HG03280 (cell line): ENCODE measurements around the gene P2RY6.
"Not testable (repeated sequence)": the region's sequence is repeated elsewhere in the genome, so short reads cannot be mapped to it uniquely, and the experiment has no call there.

Experiments used
- ATAC-seq: cut with Tn5 transposase; IDR thresholded peaks from one replicate; pipeline ENCODE4 v1.9.1; 2021; ENCODE audit warnings: mild to moderate bottlenecking, moderate library complexity; ENCODE audit not compliant: unreplicated experiment

The P2RY6 gene

GRCh38 chr11:73259406-73260126, 12.6 kb upstream of the P2RY6 start:
- ATAC-seq, result no peak

- no peak for ATAC-seq
Measured at GRCh38 chr11:73260127-73260457, 12.0 kb upstream of the P2RY6 start.

GRCh38 chr11:73262851-73263495, 9.2 kb upstream of the P2RY6 start:
- no peak for ATAC-seq

GRCh38 chr11:73263640-73264039, 8.5 kb upstream of the P2RY6 start:
- ATAC-seq, result no peak

- ATAC-seq, result no peak
Measured at GRCh38 chr11:73265278-73265810, 6.8 kb upstream of the P2RY6 start.

GRCh38 chr11:73265853-73266645, 6.1 kb upstream of the P2RY6 start:
- no peak for ATAC-seq

- no peak for ATAC-seq
Measured at GRCh38 chr11:73266646-73267020, 5.5 kb upstream of the P2RY6 start.

GRCh38 chr11:73267122-73267846, 4.9 kb upstream of the P2RY6 start:
- no peak for ATAC-seq

GRCh38 chr11:73267906-73268540, 4.1 kb upstream of the P2RY6 start:
- no peak for ATAC-seq

- ATAC-seq, result no peak
Measured at GRCh38 chr11:73268671-73269271, 3.4 kb upstream of the P2RY6 start.

GRCh38 chr11:73269459-73270015, 2.6 kb upstream of the P2RY6 start:
- ATAC-seq, result no peak

GRCh38 chr11:73270016-73270854, 1.9 kb upstream of the P2RY6 start:
- no peak for ATAC-seq

GRCh38 chr11:73270855-73271477, 1.2 kb upstream of the P2RY6 start:
- ATAC-seq, result no peak

GRCh38 chr11:73271478-73271865, 666 bp upstream of the P2RY6 start:
- ATAC-seq, result not testable (repeated sequence)

GRCh38 chr11:73272680-73273038, 521 bp downstream of the P2RY6 start:
- ATAC-seq, result no peak

- ATAC-seq, result no peak
Measured at GRCh38 chr11:73273222-73273895, 1.2 kb downstream of the P2RY6 start.

- not testable (repeated sequence) for ATAC-seq
Measured at GRCh38 chr11:73274191-73274590, 2.1 kb downstream of the P2RY6 start.

GRCh38 chr11:73274722-73275380, 2.7 kb downstream of the P2RY6 start:
- ATAC-seq, result no peak
